GM23248 (cell line): ENCODE data around the gene TRIM59.

Source experiments
- EZH2 ChIP-seq: fragments of 200-600 bp; sonication (generic); IDR thresholded peaks from 2 replicates; pipeline ENCODE4 v1.6.1; 2018; ENCODE audit warnings: antibody characterized with exemption, mild to moderate bottlenecking; ENCODE audit not compliant: insufficient read depth, poor library complexity, severe bottlenecking
- EZH2phosphoT487 ChIP-seq: fragments of 200-600 bp; sonication (generic); IDR thresholded peaks from 2 replicates; pipeline ENCODE4 v1.6.1; 2018; ENCODE audit warnings: antibody characterized with exemption, moderate library complexity, mild to moderate bottlenecking, low read depth; ENCODE audit not compliant: insufficient read depth

DNA sequence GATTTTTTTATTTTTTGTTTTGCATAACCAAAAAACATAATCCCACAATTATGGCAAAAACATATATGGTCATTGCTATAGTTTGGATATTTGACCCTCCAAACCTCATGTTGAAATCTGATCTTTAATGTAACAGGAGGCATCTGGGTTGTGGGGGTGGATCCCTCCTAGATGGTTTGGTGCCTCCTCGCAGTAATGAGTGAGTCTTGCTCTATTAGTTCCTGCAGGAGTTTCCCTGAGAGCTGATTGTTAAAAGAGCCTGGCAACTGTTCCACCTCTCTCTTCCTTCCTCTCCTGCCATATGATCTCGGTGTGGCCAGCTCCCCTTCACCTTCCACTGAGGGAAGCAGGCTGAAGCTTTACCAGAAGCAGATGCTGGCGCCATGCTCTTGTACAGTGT lies 33.2 kb upstream of the TRIM59 start:
- TF ChIP-seq EZH2 (no peak), EZH2phosphoT487 (no peak)
